Measurements from ENCODE around the gene CACNB4. TPM values are rescaled to one million over a fixed set of nuclear protein-coding genes. Genes with fewer than 3 reads are reported as not detected.

Gene CACNB4
- polyA plus RNA-seq, 1 donor from 2014 or later, result 29.0 TPM

DNA sequence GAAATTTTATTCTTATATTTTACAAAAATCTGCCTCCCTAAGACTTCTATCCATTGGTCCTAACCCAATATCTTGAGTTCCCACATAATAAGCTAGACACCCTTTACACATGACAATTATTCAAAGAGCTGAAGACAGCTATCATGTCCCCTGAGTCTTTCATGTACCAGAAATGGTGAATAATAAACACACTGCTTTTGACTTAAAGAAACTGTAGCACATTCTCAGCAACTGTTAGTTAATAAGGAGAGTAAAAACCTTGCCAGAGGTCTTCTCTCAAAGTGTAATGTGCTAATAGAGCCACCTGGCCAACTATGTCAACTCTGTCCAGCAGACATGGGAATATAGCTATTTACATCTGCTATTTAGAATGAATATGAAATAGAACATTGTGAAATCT, 160.9 kb downstream of the CACNB4 start:
- no peaks in the 10 kb centered on the region for H3K36me3 ChIP-seq (ENCODE audit: insufficient read depth, low read length)
- TF ChIP-seq EP300 (conservative IDR thresholded peaks at IDR 0.05; ENCODE audit: poor library complexity, severe bottlenecking) (no peak), REST (IDR thresholded peaks at IDR 0.05; ENCODE audit: borderline replicate concordance) (no peak), POLR2AphosphoS5 (IDR thresholded peaks at IDR 0.05) (no peak), TAF1 (IDR thresholded peaks at IDR 0.05; ENCODE audit: low read depth) (no peak), MXI1 (conservative IDR thresholded peaks at IDR 0.05; ENCODE audit: poor library complexity, severe bottlenecking) (no peak), RAD21 (conservative IDR thresholded peaks at IDR 0.05) (no peak), EZH2 (IDR thresholded peaks at IDR 0.05; ENCODE audit: borderline replicate concordance, insufficient read depth, low read length, poor library complexity, severe bottlenecking) (no peak), CTCF (IDR thresholded peaks at IDR 0.05; ENCODE audit: poor library complexity, severe bottlenecking) (no peak), SMC3 (conservative IDR thresholded peaks at IDR 0.05; ENCODE audit: poor library complexity) (no peak)
- H3K27ac ChIP-seq (ENCODE audit: low read length), result no peak overlapping the region

DNA sequence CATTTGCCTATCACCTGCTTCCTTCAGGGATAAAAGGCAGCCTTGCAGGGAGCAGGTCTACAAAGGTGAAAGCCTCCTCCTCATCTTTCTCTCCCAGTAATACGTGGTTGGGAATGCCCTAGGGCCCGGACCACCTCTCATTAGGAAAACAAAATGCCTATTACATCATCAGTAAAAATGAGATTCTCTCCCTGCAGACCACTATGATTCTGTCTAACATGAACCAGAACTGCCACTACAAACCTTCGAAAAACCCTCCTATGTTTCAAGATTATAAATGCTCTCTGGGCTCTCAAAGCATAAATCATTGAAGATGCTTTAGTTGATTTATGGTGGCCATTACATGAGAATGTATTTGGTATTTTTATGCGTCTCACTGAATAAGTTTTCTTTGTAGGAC, 162.2 kb downstream of the CACNB4 start:
- Histone ChIP-seq H3K9me3 (ENCODE audit: low read length) (no peaks in the 10 kb centered on the region), H3K4me3 (ENCODE audit: low read length) (no peak overlapping the region), H3K27ac (ENCODE audit: low read length) (no peak overlapping the region), H3K9ac (ENCODE audit: low read length) (no peak overlapping the region), H3F3A (ENCODE audit: insufficient read depth, low read length, poor library complexity, severe bottlenecking) (no peaks in the 10 kb centered on the region), H3K9me2 (ENCODE audit: insufficient read depth, low read length) (no peaks in the 10 kb centered on the region), H3K36me3 (ENCODE audit: insufficient read depth, low read length) (no peaks in the 10 kb centered on the region), H3K4me2 (ENCODE audit: low read length) (no peak overlapping the region), H3K79me2 (replicated peaks; ENCODE audit: insufficient read depth, low read length) (no peaks in the 10 kb centered on the region), H4K20me1 (ENCODE audit: insufficient read depth) (no peaks in the 10 kb centered on the region), H3K27me3 (ENCODE audit: insufficient read depth, low read depth, low read length) (no peaks in the 10 kb centered on the region), H2AFZ (ENCODE audit: low read depth, low read length) (no peak overlapping the region)
- TF ChIP-seq SMC3 (conservative IDR thresholded peaks at IDR 0.05; ENCODE audit: poor library complexity) (no peak), CTCF (IDR thresholded peaks at IDR 0.05; ENCODE audit: poor library complexity, severe bottlenecking) (no peak), RAD21 (conservative IDR thresholded peaks at IDR 0.05) (no peak), REST (IDR thresholded peaks at IDR 0.05; ENCODE audit: borderline replicate concordance) (no peak), POLR2AphosphoS5 (IDR thresholded peaks at IDR 0.05) (no peak), EZH2 (IDR thresholded peaks at IDR 0.05; ENCODE audit: borderline replicate concordance, insufficient read depth, low read length, poor library complexity, severe bottlenecking) (no peak), EP300 (conservative IDR thresholded peaks at IDR 0.05; ENCODE audit: poor library complexity, severe bottlenecking) (no peak), TAF1 (IDR thresholded peaks at IDR 0.05; ENCODE audit: low read depth) (no peak), MXI1 (conservative IDR thresholded peaks at IDR 0.05; ENCODE audit: poor library complexity, severe bottlenecking) (no peak)

More for the DNA sequence above, 160.9 kb downstream of the CACNB4 start:
- H3K79me2 ChIP-seq (replicated peaks; ENCODE audit: insufficient read depth, low read length), result no peaks in the 10 kb centered on the region
- no peaks in the 10 kb centered on the region for H3K9me2 ChIP-seq (ENCODE audit: insufficient read depth, low read length)
- no peak overlapping the region for H2AFZ ChIP-seq (ENCODE audit: low read depth, low read length)
- H3K27me3 ChIP-seq (ENCODE audit: insufficient read depth, low read depth, low read length), result no peaks in the 10 kb centered on the region
- no peaks in the 10 kb centered on the region for H3K9me3 ChIP-seq (ENCODE audit: low read length)
- no peak overlapping the region for H3K4me2 ChIP-seq (ENCODE audit: low read length)
- no peak overlapping the region for H3K9ac ChIP-seq (ENCODE audit: low read length)
- H3K4me3 ChIP-seq (ENCODE audit: low read length), result no peak overlapping the region
- H3F3A ChIP-seq (ENCODE audit: insufficient read depth, low read length, poor library complexity, severe bottlenecking), result no peaks in the 10 kb centered on the region
- no peaks in the 10 kb centered on the region for H4K20me1 ChIP-seq (ENCODE audit: insufficient read depth)
